ENCODE results near the gene ARL6IP5.

ARL6IP5 gene

DNA sequence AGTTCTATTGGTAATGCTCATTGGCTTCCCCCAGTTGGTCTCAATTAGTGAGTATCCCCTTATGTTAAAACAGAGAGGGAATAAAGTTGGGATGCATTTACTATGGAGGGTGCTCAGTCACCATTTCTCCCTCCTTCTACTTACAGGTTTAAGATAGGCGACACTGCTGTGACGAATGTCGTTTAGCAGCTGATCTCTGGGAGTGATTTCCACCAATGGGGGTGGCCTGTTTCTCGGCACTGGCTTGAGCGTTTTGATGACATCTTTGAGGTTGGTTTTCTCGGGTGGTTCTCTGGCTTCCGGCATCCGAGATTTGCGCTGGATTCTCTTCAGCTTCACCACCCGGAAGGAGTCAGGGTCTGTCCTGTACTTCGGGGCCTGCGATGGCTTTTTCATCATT, 33.8 kb downstream of the ARL6IP5 start:
- TF ChIP-seq SP1 (IDR thresholded peaks at IDR 0.05) = no peak
- no peak for TF ChIP-seq L3MBTL2 (conservative IDR thresholded peaks at IDR 0.05)
- no peak for TF ChIP-seq ARNT (IDR thresholded peaks at IDR 0.05)
- no peak for TF ChIP-seq ELF4 (IDR thresholded peaks at IDR 0.05)
- no peak for TF ChIP-seq SUZ12 (IDR thresholded peaks at IDR 0.05)
- no peak for TF ChIP-seq LEF1 (IDR thresholded peaks at IDR 0.05; ENCODE audit: borderline replicate concordance)
- TF ChIP-seq, protein P1, sequence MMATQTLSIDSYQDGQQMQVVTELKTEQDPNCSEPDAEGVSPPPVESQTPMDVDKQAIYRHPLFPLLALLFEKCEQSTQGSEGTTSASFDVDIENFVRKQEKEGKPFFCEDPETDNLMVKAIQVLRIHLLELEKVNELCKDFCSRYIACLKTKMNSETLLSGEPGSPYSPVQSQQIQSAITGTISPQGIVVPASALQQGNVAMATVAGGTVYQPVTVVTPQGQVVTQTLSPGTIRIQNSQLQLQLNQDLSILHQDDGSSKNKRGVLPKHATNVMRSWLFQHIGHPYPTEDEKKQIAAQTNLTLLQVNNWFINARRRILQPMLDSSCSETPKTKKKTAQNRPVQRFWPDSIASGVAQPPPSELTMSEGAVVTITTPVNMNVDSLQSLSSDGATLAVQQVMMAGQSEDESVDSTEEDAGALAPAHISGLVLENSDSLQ (IDR thresholded peaks at IDR 0.05) = no peak
- TF ChIP-seq TARDBP (IDR thresholded peaks at IDR 0.05) = no peak
- no peak for TF ChIP-seq CTBP1 (IDR thresholded peaks at IDR 0.05; ENCODE audit: borderline replicate concordance)
- TF ChIP-seq FOXM1 (IDR thresholded peaks at IDR 0.05; ENCODE audit: borderline replicate concordance) = no peak
- TF ChIP-seq BHLHE40 (IDR thresholded peaks at IDR 0.05; ENCODE audit: borderline replicate concordance) = no peak
- TF ChIP-seq NFRKB (IDR thresholded peaks at IDR 0.05) = no peak
- no peak for TF ChIP-seq HDGF (IDR thresholded peaks at IDR 0.05; ENCODE audit: borderline replicate concordance)
- ChIA-PET CTCF (interaction anchor here (0.6 to 1.3 kb wide), 4 partner anchors 14 to 292 kb away, joined by 3 read pairs; no protein-coding TSS in a partner anchor), POLR2A (no interaction called here)
- no peak for DNase-seq (ENCODE audit: extremely low spot score)

DNA sequence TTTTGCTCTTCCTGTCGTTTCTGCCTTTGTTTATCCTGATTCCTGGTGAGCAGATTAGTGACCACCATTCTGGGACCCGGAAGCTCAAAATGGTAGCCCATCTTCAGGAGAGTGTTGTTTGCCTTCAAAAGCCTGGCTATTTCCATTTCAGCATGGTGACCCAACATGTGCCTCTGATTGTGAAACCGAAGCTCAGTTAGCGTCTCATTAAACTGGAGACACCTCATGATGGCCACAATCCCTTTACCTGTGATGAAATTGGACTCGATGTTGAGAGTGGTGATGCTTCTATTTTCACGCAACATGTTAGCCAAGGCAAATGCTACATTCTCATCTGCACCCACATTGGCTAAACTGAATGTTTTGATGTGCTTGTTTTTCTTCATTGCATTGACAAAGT, 34.4 kb downstream of the ARL6IP5 start:
- no peak for DNase-seq (ENCODE audit: extremely low spot score)
- no peak for TF ChIP-seq FOXK2 (IDR thresholded peaks at IDR 0.05)
- TF ChIP-seq ELF4 (IDR thresholded peaks at IDR 0.05) = no peak
- no peak for TF ChIP-seq ARNT (IDR thresholded peaks at IDR 0.05)
- no peak for TF ChIP-seq HDGF (IDR thresholded peaks at IDR 0.05; ENCODE audit: borderline replicate concordance)
- TF ChIP-seq NFRKB (IDR thresholded peaks at IDR 0.05) = no peak
- ChIA-PET POLR2A (no interaction called here), CTCF (interaction anchor here (0.6 to 1.3 kb wide), 3 partner anchors 14 to 534 kb away, joined by 3 to 5 read pairs (median 3); no protein-coding TSS in a partner anchor)

GRCh38 chr3:69119681-69120080, 34.9 kb downstream of the ARL6IP5 start:
- CTCF ChIA-PET = interaction anchor here (0.6 to 1.3 kb wide), 6 partner anchors 15 to 533 kb away, joined by 3 to 5 read pairs (median 3); no protein-coding TSS in a partner anchor
- POLR2A ChIA-PET = no interaction called here
- no peak for DNase-seq (ENCODE audit: extremely low spot score)
- TF ChIP-seq BHLHE40 (IDR thresholded peaks at IDR 0.05; ENCODE audit: borderline replicate concordance) (no peak), NFRKB (IDR thresholded peaks at IDR 0.05) (no peak), ARNT (IDR thresholded peaks at IDR 0.05) (no peak), FOXK2 (IDR thresholded peaks at IDR 0.05) (no peak), ELF4 (IDR thresholded peaks at IDR 0.05) (no peak), LEF1 (IDR thresholded peaks at IDR 0.05; ENCODE audit: borderline replicate concordance) (no peak), TARDBP (IDR thresholded peaks at IDR 0.05) (no peak), L3MBTL2 (conservative IDR thresholded peaks at IDR 0.05) (no peak), CTBP1 (IDR thresholded peaks at IDR 0.05; ENCODE audit: borderline replicate concordance) (no peak), SP1 (IDR thresholded peaks at IDR 0.05) (no peak), ZNF384 (IDR thresholded peaks at IDR 0.05) (no peak), FOXA1 (IDR thresholded peaks at IDR 0.05) (no peak), HDGF (IDR thresholded peaks at IDR 0.05; ENCODE audit: borderline replicate concordance) (no peak), SUZ12 (IDR thresholded peaks at IDR 0.05) (no peak), FOXM1 (IDR thresholded peaks at IDR 0.05; ENCODE audit: borderline replicate concordance) (no peak)
- TF ChIP-seq, protein P1 (IDR thresholded peaks at IDR 0.05) = no peak

- POLR2A ChIA-PET = no interaction called here
- CTCF ChIA-PET = interaction anchor here (0.6 to 1.6 kb wide), 23 partner anchors 9 to 313 kb away, joined by 3 to 7 read pairs (median 4); partner anchors contain the start of gene TMF1
- TF ChIP-seq, protein P1 (IDR thresholded peaks at IDR 0.05) = peak; percentile 12; the same call in 1 of the 2 replicates
- TF ChIP-seq ZNF384 (IDR thresholded peaks at IDR 0.05) = no peak
- DNase-seq (ENCODE audit: extremely low spot score) = peak; percentile 67
Measured at GRCh38 chr3:69120879-69121464, 36.2 kb downstream of the ARL6IP5 start.

GRCh38 chr3:69121513-69121912, 36.8 kb downstream of the ARL6IP5 start:
- ChIA-PET CTCF (interaction anchor here (0.6 to 1.6 kb wide), 21 partner anchors 8 to 312 kb away, joined by 3 to 7 read pairs (median 4); partner anchors contain the start of gene TMF1), POLR2A (interaction anchor here (1.1 kb wide), 1 partner anchor 128 kb away, joined by 3 read pairs; no protein-coding TSS in a partner anchor)
- no peak for DNase-seq (ENCODE audit: extremely low spot score)
- TF ChIP-seq BHLHE40 (IDR thresholded peaks at IDR 0.05; ENCODE audit: borderline replicate concordance) = no peak
- no peak for TF ChIP-seq LEF1 (IDR thresholded peaks at IDR 0.05; ENCODE audit: borderline replicate concordance)
- TF ChIP-seq ZNF384 (IDR thresholded peaks at IDR 0.05) = no peak
- no peak for TF ChIP-seq SUZ12 (IDR thresholded peaks at IDR 0.05)
- TF ChIP-seq ARNT (IDR thresholded peaks at IDR 0.05) = no peak
- TF ChIP-seq FOXM1 (IDR thresholded peaks at IDR 0.05; ENCODE audit: borderline replicate concordance) = no peak
- TF ChIP-seq CTBP1 (IDR thresholded peaks at IDR 0.05; ENCODE audit: borderline replicate concordance) = no peak
- TF ChIP-seq NFRKB (IDR thresholded peaks at IDR 0.05) = no peak
- no peak for TF ChIP-seq FOXK2 (IDR thresholded peaks at IDR 0.05)
- TF ChIP-seq TARDBP (IDR thresholded peaks at IDR 0.05) = no peak

GRCh38 chr3:69121950-69122349, 37.2 kb downstream of the ARL6IP5 start:
- CTCF ChIA-PET = interaction anchor here (0.6 to 1.6 kb wide), 11 partner anchors 8 to 304 kb away, joined by 3 to 7 read pairs (median 4); partner anchors contain the start of gene TMF1
- POLR2A ChIA-PET = interaction anchor here (1.1 kb wide), 1 partner anchor 128 kb away, joined by 3 read pairs; no protein-coding TSS in a partner anchor
- TF ChIP-seq ZNF384 (IDR thresholded peaks at IDR 0.05) = no peak
- no peak for TF ChIP-seq FOXK2 (IDR thresholded peaks at IDR 0.05)
- TF ChIP-seq BHLHE40 (IDR thresholded peaks at IDR 0.05; ENCODE audit: borderline replicate concordance) = no peak
- TF ChIP-seq ELF4 (IDR thresholded peaks at IDR 0.05) = no peak
- no peak for TF ChIP-seq SP1 (IDR thresholded peaks at IDR 0.05)
- DNase-seq (ENCODE audit: extremely low spot score) = no peak
